Lung (tissue), 12 donors: ENCODE measurements around the gene SOX10. TPM values are rescaled to one million over a fixed set of nuclear protein-coding genes. Genes with fewer than 3 reads are reported as not detected.
"Not testable (repeated sequence)": the region's sequence is repeated elsewhere in the genome, so short reads cannot be mapped to it uniquely, and the experiment has no call there.

Source experiments
- ATAC-seq: fragments of 200-7000 bp; cut with Tn5 transposase; one replicate; pipeline ENCODE4 v1.9.1; 2020; ENCODE audit warnings: moderate number of reproducible peaks; ENCODE audit not compliant: insufficient read depth, low FRiP score
- DNase-seq, 3 donors: peaks; one replicate each; pipeline ENCODE4 v3.0.0-alpha.2; 2013 to 2017
- H3K27ac ChIP-seq, 2 donors: one replicate each; pipeline ENCODE4 v1.5.1; 2013; ENCODE audit warnings: mild to moderate bottlenecking in 2 of 2, moderate library complexity in 2 of 2, control low read depth in 1 of 2, inconsistent platforms in 1 of 2, low read depth in 1 of 2, low read length in 1 of 2
- H3K27me3 ChIP-seq, 3 donors: one replicate each; pipeline ENCODE4 v1.5.1; 2013; ENCODE audit warnings: low read length in 2 of 3; ENCODE audit not compliant: control insufficient read depth in 3 of 3, insufficient read depth in 3 of 3
- H3K36me3 ChIP-seq, 4 donors: one replicate each; pipeline ENCODE4 v1.5.1; 2013; ENCODE audit warnings: low read length in 4 of 4, mild to moderate bottlenecking in 1 of 4, moderate library complexity in 1 of 4; ENCODE audit not compliant: control insufficient read depth in 4 of 4, insufficient read depth in 4 of 4
- H3K4me1 ChIP-seq, 5 donors: one replicate each; pipeline ENCODE4 v1.5.1; 2013; ENCODE audit warnings: low read length in 5 of 5, mild to moderate bottlenecking in 2 of 5, moderate library complexity in 1 of 5; ENCODE audit not compliant: control insufficient read depth in 5 of 5, insufficient read depth in 5 of 5
- H3K4me3 ChIP-seq: one replicate; pipeline ENCODE4 v1.5.1; 2013; ENCODE audit warnings: mild to moderate bottlenecking, control low read depth, moderate library complexity
- H3K9ac ChIP-seq, 2 donors: one replicate each; pipeline ENCODE4 v1.5.1; 2013; ENCODE audit warnings: low read length in 2 of 2, control low read depth in 1 of 2; ENCODE audit not compliant: insufficient read depth in 1 of 2
- H3K9me3 ChIP-seq, 4 donors: one replicate each; pipeline ENCODE4 v1.5.1; 2013; ENCODE audit warnings: low read length in 3 of 4, mild to moderate bottlenecking in 1 of 4, moderate library complexity in 1 of 4; ENCODE audit not compliant: control insufficient read depth in 4 of 4, insufficient read depth in 3 of 4
- WGBS, 2 donors: extraction: QIAGEN DNeasy Blood & Tissue Kit; methylation state at CpG; one replicate each; pipeline ENCODE4 v1.1.7; 2013; 5-methylcytosine and 5-hydroxymethylcytosine counted together
- polyA plus RNA-seq, 2 donors: library from polyadenylated mRNA; stranded (reverse); fragments of 200-250 nt; gene quantifications; one replicate each; pipeline ENCODE4 v1.2.1, GENCODE V29; 2013
- total RNA-seq, 2 donors: library from RNA; depleted of rRNA in 1 of 2; stranded (reverse); fragments of >200 nt in 1 of 2; gene quantifications; one replicate each; pipeline ENCODE4 v1.2.1, GENCODE V29; 2014 to 2021
- TF ChIP-seq, protein P1 (sequence below): IDR thresholded peaks from 2 replicates; pipeline ENCODE4 v1.5.1; 2012; ENCODE audit warnings: mild to moderate bottlenecking; ENCODE audit errors: control extremely low read depth, extremely low read depth
- donor health status: control.
- donor health status: control.
- donor health status: Bipolar disorder and iron deficiency.
- donor health status: healthy.
- donor health status: DM: yes; HTN: yes; CAD: no.

The SOX10 gene
- total and polyA plus RNA-seq, 4 donors, result 0.10 to 0.54 TPM; not detected in 2

DNA sequence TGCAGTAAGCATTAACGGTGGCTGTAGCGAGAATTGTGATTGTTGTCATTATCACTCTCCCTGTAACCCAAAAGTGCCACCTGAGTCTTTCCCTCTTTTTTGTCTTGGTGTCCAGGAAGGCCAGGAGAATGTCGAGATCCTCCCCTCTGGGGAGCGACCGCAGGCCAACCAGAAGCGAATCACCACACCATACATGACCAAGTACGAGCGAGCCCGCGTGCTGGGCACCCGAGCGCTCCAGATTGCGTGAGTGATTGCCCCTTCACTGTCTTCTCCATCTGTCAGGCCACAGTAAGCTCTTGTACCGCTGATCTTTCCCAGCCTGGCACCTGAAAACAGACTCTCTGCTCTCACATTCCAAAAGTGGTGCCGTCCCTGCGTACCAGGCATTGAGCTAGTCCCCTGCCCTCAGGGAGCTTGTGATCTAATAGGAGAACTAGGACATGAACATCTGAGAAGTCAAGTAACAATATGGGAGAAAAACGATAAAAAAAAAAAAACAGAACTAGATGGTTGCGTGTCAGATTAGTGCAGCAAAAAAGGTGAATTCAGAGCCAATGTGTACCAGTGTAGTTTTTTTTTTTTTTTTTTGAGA, 25.0 kb downstream of the SOX10 start:
- no peaks in the 10 kb centered on the region for H3K9me3 ChIP-seq
- H3K27ac ChIP-seq, result no peak overlapping the region
- no peaks in the 10 kb centered on the region for H3K27me3 ChIP-seq
- H3K4me3 ChIP-seq, result no peak overlapping the region
- DNase-seq, result no peak
- H3K4me1 ChIP-seq, result peaks cover 0 to 7% (median 0%) of the 10 kb centered on the region in 5 donors
- no peak overlapping the region for H3K9ac ChIP-seq
- 94 to 97% methylated on average over 18 of the region's 18 CpGs for WGBS, 2 donors
- H3K36me3 ChIP-seq, result peaks cover 10 to 47% (median 36%) of the 10 kb centered on the region in 4 donors
- TF ChIP-seq, protein P1, sequence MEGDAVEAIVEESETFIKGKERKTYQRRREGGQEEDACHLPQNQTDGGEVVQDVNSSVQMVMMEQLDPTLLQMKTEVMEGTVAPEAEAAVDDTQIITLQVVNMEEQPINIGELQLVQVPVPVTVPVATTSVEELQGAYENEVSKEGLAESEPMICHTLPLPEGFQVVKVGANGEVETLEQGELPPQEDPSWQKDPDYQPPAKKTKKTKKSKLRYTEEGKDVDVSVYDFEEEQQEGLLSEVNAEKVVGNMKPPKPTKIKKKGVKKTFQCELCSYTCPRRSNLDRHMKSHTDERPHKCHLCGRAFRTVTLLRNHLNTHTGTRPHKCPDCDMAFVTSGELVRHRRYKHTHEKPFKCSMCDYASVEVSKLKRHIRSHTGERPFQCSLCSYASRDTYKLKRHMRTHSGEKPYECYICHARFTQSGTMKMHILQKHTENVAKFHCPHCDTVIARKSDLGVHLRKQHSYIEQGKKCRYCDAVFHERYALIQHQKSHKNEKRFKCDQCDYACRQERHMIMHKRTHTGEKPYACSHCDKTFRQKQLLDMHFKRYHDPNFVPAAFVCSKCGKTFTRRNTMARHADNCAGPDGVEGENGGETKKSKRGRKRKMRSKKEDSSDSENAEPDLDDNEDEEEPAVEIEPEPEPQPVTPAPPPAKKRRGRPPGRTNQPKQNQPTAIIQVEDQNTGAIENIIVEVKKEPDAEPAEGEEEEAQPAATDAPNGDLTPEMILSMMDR, result no peak
- no peak for ATAC-seq

DNA sequence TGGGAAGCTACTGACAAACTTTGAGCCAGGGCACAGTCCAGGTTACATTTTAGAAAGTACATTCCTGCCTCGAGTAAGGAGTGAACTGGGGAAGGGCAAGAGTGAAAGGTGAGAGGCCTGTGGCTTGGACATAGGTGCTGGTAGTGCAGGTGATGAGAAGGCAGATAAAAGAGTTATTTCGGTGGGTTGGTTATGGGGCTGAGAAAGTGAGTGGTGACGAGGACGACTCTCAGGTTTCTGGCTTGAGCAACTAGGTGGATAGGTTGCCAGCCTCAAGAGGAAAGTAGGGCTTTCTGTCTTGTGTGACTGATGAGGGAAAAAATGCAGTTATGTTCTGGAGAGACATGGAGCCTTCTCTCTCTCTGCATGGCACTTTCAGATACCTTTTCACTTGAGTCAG, 27.1 kb downstream of the SOX10 start:
- Histone ChIP-seq H3K27me3 (peaks cover 0 to 2% (median 0%) of the 10 kb centered on the region in 3 donors), H3K9ac (no peak overlapping the region), H3K9me3 (no peaks in the 10 kb centered on the region), H3K4me1 (peaks cover 0 to 19% (median 4%) of the 10 kb centered on the region in 5 donors), H3K36me3 (peaks cover 10 to 45% (median 35%) of the 10 kb centered on the region in 4 donors), H3K4me3 (no peak overlapping the region), H3K27ac (no peak overlapping the region)
- DNase-seq (no peak), ATAC-seq (no peak)
- 83 to 92% methylated on average over 4 of the region's 4 CpGs for WGBS, 2 donors
- TF ChIP-seq, protein P1, result no peak

DNA sequence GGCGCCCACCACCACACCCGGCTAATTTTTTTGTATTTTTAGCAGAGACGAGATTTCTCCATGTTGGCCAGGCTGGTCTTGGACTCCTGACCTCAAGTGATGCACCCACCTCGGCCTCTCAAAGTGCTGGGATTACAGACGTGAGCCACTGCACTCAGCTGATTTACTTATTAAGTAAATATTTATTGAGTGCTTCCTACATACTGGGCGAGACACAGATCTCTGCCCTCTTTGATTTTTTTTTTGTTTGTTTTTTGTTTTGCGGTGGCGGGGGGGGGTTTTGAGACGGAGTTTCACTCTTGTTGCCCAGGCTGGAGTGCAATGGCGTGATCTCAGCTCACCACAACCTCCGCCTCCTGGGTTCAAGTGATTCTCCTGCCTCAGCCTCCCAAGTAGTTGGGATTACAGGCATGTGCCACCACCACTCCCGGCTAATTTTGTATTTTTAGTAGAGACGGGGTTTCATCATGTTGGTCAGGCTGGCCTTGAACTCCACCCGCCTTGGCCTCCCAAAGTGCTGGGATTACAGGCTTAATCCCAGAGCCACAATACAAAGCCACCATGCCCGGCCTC, 28.4 kb downstream of the SOX10 start:
- WGBS, 2 donors, result 67 to 83% methylated on average over 15 of the region's 15 CpGs
- ATAC-seq, result not testable (repeated sequence)

DNA sequence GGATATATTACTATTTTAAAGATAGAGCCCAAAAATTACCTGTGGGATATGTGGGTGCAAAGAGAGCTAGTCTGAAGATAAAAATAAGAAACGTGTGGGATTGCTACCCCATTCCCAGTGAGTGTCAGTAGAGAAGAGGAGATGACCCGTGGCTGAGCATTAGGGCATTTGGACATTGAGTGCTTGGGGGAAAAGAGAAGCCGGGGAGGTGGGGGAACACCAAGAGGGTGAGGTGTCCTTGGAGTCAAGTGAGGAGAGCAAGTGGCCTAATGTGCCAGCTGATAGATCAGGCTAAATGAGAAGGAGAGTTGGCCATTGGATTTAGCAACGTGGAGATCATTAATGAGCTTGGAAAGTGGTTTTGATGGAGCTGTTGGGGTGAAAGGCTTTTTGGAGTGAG, 29.7 kb downstream of the SOX10 start:
- ATAC-seq (no peak), DNase-seq (no peak)
- no peaks in the 10 kb centered on the region for H3K9me3 ChIP-seq
- H3K9ac ChIP-seq, result no peak overlapping the region
- peaks cover 0 to 2% (median 0%) of the 10 kb centered on the region in 3 donors for H3K27me3 ChIP-seq
- peaks cover 0 to 19% (median 4%) of the 10 kb centered on the region in 5 donors for H3K4me1 ChIP-seq
- no peak overlapping the region for H3K4me3 ChIP-seq
- H3K36me3 ChIP-seq, result peaks cover 8 to 26% (median 22%) of the 10 kb centered on the region in 4 donors
- TF ChIP-seq, protein P1, result no peak
- H3K27ac ChIP-seq, result no peak overlapping the region
- WGBS, 2 donors, result 66 to 76% methylated on average over 4 of the region's 4 CpGs

More for the DNA sequence above, 28.4 kb downstream of the SOX10 start:
- H3K27me3 ChIP-seq, H3K4me3 ChIP-seq, DNase-seq, H3K9me3 ChIP-seq, H3K9ac ChIP-seq, H3K27ac ChIP-seq: not testable (repeated sequence)
- Histone ChIP-seq H3K36me3 (peaks cover 8 to 32% (median 26%) of the 10 kb centered on the region in 4 donors), H3K4me1 (peaks cover 0 to 19% (median 4%) of the 10 kb centered on the region in 5 donors)
